ENCODE measurements around the gene COG5. TPM values are rescaled to one million over a fixed set of nuclear protein-coding genes. Genes with fewer than 3 reads are reported as not detected.

Gene COG5
- polyA plus RNA-seq, 3 donors: 12.7 to 29.0 (median 28.1) TPM

- Mint-ChIP-seq H3K27ac (no peak overlapping the region), H3K27me3 (ENCODE audit: low read depth in 3 of 3) (no peaks in the 10 kb centered on the region), H3K4me3 (no peak overlapping the region), H3K9me3 (peaks cover 0 to 5% (median 2%) of the 10 kb centered on the region in 7 donors), H3K4me1 (no peaks in the 10 kb centered on the region), H3K36me3 (peaks cover 2 to 7% of the 10 kb centered on the region in 2 donors)
- WGBS (ENCODE audit: insufficient coverage): 100% methylated on average over 1 of the region's 4 CpGs
- Histone ChIP-seq H2AFZ (ENCODE audit: insufficient read depth, low read depth, low read length, poor library complexity, severe bottlenecking) (no peak overlapping the region), H3K9me3 (replicated peaks in 1 of 2; ENCODE audit: control insufficient read depth in 1 of 2, insufficient read depth in 1 of 2, low read length in 2 of 2) (peaks cover 0 to 3% of the 10 kb centered on the region in 2 donors), H3K79me2 (ENCODE audit: insufficient read depth, low read length) (no peaks in the 10 kb centered on the region), H3K9ac (ENCODE audit: insufficient read depth, low read length, poor library complexity, severe bottlenecking) (no peak overlapping the region), H4K20me1 (ENCODE audit: insufficient read depth, low read length) (no peaks in the 10 kb centered on the region), H3K4me1 (ENCODE audit: control insufficient read depth in 1 of 2, insufficient read depth in 2 of 2, low read length in 2 of 2) (no peaks in the 10 kb centered on the region), H3K27ac (ENCODE audit: low read depth in 1 of 2, low read length in 2 of 2) (no peak overlapping the region), H3K4me3 (replicated peaks in 1 of 3; ENCODE audit: low read depth in 2 of 3, low read length in 3 of 3) (no peak overlapping the region), H3K27me3 (ENCODE audit: control insufficient read depth in 2 of 2, insufficient read depth in 2 of 2, low read length in 2 of 2) (no peaks in the 10 kb centered on the region), H3K36me3 (replicated peaks in 1 of 2; ENCODE audit: control insufficient read depth in 1 of 2, insufficient read depth in 2 of 2, low read length in 2 of 2) (no peaks in the 10 kb centered on the region), H3K4me2 (replicated peaks; ENCODE audit: extremely low read depth, low read length, poor library complexity, severe bottlenecking) (no peak overlapping the region)
- DNase-seq: no peak
- intact Hi-C loops (cut with micrococcal nuclease): no loop called here
- TF ChIP-seq, protein P1, sequence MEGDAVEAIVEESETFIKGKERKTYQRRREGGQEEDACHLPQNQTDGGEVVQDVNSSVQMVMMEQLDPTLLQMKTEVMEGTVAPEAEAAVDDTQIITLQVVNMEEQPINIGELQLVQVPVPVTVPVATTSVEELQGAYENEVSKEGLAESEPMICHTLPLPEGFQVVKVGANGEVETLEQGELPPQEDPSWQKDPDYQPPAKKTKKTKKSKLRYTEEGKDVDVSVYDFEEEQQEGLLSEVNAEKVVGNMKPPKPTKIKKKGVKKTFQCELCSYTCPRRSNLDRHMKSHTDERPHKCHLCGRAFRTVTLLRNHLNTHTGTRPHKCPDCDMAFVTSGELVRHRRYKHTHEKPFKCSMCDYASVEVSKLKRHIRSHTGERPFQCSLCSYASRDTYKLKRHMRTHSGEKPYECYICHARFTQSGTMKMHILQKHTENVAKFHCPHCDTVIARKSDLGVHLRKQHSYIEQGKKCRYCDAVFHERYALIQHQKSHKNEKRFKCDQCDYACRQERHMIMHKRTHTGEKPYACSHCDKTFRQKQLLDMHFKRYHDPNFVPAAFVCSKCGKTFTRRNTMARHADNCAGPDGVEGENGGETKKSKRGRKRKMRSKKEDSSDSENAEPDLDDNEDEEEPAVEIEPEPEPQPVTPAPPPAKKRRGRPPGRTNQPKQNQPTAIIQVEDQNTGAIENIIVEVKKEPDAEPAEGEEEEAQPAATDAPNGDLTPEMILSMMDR (IDR thresholded peaks at IDR 0.05): no peak
Observed at GRCh38 chr7:107383203-107383602, 180.5 kb downstream of the COG5 start.

DNA sequence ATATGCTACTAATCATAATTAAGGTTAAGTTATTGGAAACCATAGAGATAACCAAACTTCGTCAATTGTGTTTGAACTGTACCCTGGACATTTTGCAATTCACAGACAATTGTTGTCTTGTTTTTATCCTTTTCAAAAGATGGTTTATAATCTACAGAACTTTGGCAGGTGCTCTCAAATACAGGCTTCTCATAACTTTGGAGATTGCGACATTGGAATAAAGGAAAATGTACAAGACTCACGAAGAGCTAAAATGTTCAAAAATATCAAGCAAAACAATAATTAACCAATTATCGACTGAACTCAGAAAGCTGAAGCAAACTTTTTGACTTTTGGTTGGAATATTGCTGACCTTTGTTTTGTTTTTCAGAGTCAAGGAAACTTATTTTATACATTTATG lies 182.3 kb downstream of the COG5 start:
- intact Hi-C loops (cut with micrococcal nuclease): no loop called here
- H3K36me3 ChIP-seq (replicated peaks in 1 of 2; ENCODE audit: control insufficient read depth in 1 of 2, insufficient read depth in 2 of 2, low read length in 2 of 2): no peaks in the 10 kb centered on the region
- H3K4me3 Mint-ChIP-seq: no peak overlapping the region

More for the DNA sequence above, 182.3 kb downstream of the COG5 start:
- Histone ChIP-seq H3K79me2 (ENCODE audit: insufficient read depth, low read length) (no peaks in the 10 kb centered on the region), H3K27ac (ENCODE audit: low read depth in 1 of 2, low read length in 2 of 2) (no peak overlapping the region), H3K9me3 (replicated peaks in 1 of 2; ENCODE audit: control insufficient read depth in 1 of 2, insufficient read depth in 1 of 2, low read length in 2 of 2) (peaks cover 0 to 3% of the 10 kb centered on the region in 2 donors), H4K20me1 (ENCODE audit: insufficient read depth, low read length) (no peaks in the 10 kb centered on the region), H3K4me3 (replicated peaks in 1 of 3; ENCODE audit: low read depth in 2 of 3, low read length in 3 of 3) (no peak overlapping the region), H2AFZ (ENCODE audit: insufficient read depth, low read depth, low read length, poor library complexity, severe bottlenecking) (no peak overlapping the region), H3K27me3 (ENCODE audit: control insufficient read depth in 2 of 2, insufficient read depth in 2 of 2, low read length in 2 of 2) (no peaks in the 10 kb centered on the region), H3K9ac (ENCODE audit: insufficient read depth, low read length, poor library complexity, severe bottlenecking) (no peak overlapping the region), H3K4me1 (ENCODE audit: control insufficient read depth in 1 of 2, insufficient read depth in 2 of 2, low read length in 2 of 2) (no peaks in the 10 kb centered on the region), H3K4me2 (replicated peaks; ENCODE audit: extremely low read depth, low read length, poor library complexity, severe bottlenecking) (no peak overlapping the region)
- Mint-ChIP-seq H3K27ac (no peak overlapping the region), H3K4me1 (no peaks in the 10 kb centered on the region), H3K9me3 (peaks cover 0 to 5% (median 2%) of the 10 kb centered on the region in 7 donors), H3K27me3 (ENCODE audit: low read depth in 3 of 3) (no peaks in the 10 kb centered on the region), H3K36me3 (peaks cover 2 to 11% of the 10 kb centered on the region in 2 donors)
- no CpG with 5 or more reads among the region's 4 CpGs for WGBS (ENCODE audit: insufficient coverage)
- TF ChIP-seq, protein P1 (IDR thresholded peaks at IDR 0.05): no peak
- DNase-seq: no peak
